Posterior vena cava (tissue), 2 donors: ENCODE data around the gene CFAP410. TPM values are rescaled to one million over a fixed set of nuclear protein-coding genes. Genes with fewer than 3 reads are reported as not detected.
A peak's percentile ranks its signal among the peaks of the same experiment; 100 is the strongest.
"Not testable (repeated sequence)": the region's sequence is repeated elsewhere in the genome, so short reads cannot be mapped to it uniquely, and the experiment has no call there.

ENCODE experiments used
- DNase-seq: peaks from one replicate; pipeline ENCODE4 v3.0.0-alpha.2; 2020; ENCODE audit warnings: low spot score
- intact Hi-C, 2 donors: fragments of 100-400 bp; cut with DNase I; formaldehyde crosslinking; loops; one replicate each; pipeline versions ENCODE4 v1.14.1 to v1.14.2; 2022 to 2023
- total RNA-seq, 2 donors: library from RNA; stranded (reverse); fragmentation: NEBNext Ultra II Directional; extraction: Animal tissue kit (Norgen Biotek cat#: 25700); gene quantifications; one replicate each; pipeline ENCODE4 v1.2.1, GENCODE V29; 2021
- donor health status: DM: yes; HTN: yes; CAD: no.
- donor health status: DM: yes; HTN: yes; CAD: no.

CFAP410 gene
- total RNA-seq, 2 donors from 2014 or later, result 18.1 to 18.8 TPM

DNA sequence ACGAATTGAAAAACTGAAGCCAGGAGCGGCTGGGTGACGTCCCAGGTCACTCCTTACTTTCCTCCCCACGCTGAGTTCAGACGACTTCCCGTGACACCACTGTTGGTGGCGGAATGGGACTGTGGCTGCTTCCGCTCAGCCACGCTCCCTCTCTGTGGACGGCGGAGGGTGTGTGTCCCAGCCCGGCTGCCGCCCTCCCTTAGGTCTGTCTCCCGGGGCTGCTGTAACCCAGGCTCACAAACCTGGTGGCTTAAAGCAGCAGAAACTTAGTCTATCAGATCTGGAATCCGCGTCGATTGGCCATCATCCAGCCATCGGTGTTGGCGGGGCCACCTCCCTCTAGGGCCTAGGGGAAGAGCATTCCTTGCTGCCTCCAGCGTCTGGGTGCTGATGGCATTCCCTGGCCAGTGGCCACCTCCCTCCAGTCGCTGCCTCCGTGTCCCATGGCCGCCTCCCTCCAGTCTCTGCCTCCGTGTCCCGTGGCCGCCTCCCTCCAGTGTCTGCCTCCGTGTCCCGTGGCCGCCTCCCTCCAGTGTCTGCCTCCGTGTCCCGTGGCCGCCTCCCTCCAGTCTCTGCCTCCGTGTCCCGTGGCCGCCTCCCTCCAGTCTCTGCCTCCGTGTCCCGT is 31.7 kb upstream of the CFAP410 start:
- intact Hi-C loops, result no loop called here
- DNase-seq, result peak; percentile 62

DNA sequence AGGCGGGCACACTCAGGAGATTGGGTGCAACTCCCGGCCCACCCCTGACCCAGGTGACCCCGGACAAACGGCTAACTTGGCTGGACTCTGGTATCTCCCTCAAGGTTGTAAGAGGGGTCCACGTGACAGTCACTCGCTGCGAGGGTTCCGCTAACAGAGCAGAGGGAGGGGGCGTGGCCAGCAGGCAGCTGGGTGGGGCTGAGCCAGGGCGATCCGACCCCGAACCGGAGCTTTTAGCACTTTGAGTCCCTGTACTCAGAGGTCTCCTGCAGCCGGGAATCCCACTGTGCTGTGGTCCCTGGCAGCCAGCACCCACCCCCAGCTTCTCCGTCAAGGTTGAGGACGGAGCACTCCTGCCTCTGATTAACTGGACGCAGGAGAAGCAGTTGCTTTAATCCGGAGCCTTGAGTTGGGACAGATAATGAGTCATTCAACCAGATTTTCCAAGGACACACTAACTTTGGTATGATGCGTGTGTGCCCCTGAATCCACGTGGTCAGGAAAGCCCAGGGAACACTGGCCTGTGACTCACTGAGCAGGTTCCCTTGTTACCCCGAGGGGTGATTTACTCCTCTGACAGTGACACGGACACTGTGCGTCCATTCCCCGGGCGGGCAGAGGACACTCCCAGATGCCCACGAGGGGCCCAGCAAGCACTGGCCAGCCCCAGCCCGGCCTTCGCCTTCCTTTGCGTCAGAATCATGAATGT is 31.0 kb upstream of the CFAP410 start:
- intact Hi-C loops, result no loop called here
- peak; percentile 74 for DNase-seq

DNA sequence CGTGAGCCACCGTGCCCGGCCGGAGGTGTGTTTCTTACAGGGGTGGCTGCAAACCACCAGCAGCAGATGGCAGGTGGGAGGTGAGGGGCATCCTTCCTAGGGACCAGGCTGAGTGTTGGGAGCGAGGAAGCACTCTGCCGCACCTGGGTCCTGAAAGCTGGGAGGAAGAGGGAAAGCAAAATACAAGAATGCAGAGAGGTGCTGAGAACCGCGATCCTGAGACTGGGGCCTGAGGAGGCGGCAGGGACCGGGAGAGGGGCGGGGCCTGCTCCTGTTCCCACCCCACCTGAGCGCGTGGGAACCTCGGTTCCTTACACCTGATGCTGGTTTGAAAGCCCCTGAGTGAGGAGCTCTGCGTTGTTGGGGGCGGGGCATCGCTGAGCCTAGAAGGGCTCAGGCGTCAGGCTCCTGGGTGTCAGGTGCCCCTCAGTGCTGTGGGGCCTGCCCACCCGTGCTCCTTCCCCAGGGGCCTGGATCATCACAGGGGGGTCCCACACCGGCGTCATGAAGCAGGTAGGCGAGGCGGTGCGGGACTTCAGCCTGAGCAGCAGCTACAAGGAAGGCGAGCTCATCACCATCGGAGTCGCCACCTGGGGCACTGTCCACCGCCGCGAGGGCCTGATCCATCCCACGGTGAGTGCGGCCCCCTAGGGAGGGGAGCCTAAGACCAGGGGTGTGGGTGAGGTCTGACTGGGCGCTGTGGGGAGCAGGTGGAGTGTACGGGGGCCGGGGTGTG is 29.7 kb upstream of the CFAP410 start:
- DNase-seq, result peak; percentile 68
- intact Hi-C loops, result no loop called here

DNA sequence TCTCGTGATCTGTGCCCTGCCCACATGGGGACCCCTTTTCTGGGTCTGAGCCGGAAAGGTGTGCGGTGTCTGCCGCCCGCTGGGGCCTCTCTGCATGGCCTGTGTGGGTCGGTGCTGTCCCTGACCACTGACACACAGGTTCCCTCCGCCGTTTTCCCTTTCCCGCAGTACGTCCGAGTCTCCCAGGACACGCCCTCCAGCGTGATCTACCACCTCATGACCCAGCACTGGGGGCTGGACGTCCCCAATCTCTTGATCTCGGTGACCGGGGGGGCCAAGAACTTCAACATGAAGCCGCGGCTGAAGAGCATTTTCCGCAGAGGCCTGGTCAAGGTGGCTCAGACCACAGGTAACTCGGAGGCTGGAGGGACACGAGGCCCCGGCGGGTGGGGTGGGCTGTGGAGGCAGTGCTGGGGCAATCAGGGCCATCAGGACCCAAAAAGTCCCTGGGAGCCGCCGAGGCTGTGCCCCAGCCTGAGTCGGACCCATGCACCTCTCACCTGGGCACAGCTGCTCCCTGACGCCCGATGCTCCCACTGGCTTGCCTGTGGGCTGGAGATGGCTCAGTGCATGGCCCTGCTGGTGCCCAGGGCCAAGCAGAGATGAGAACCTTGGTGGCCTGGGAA is 27.5 kb upstream of the CFAP410 start:
- peak; percentile 56 for DNase-seq
- intact Hi-C loops, result no loop called here

- peak; percentile 66 for DNase-seq
Observed at GRCh38 chr21:44365967-44366585, 26.9 kb upstream of the CFAP410 start.

GRCh38 chr21:44365251-44365966 is 26.2 kb upstream of the CFAP410 start:
- DNase-seq, result peak; percentile 68
- intact Hi-C loops, result no loop called here

More at GRCh38 chr21:44365967-44366585, 26.9 kb upstream of the CFAP410 start:
- intact Hi-C loops, result no loop called here

- intact Hi-C loops, result no loop called here
- DNase-seq, result peak; percentile 66
Observed at GRCh38 chr21:44364151-44365053, 25.2 kb upstream of the CFAP410 start.

DNA sequence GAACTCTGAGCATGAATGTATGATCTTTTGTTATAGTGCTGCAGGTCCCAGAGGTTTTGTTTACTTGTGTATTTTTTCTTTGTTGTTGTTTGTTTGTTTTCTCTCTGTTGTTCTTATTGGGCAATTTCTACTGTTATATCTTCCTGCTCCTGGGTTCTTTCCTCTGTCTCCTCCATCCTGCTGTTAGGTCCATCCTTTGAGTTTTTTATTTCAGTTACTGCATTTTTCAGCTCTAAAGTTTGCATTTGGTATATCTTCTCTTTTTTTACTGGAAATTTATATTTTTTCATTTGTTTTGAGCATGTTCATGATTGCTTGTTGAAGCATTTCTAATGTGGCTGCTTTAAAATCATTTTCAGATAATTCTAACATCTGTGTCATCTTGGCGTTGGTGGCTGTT is 24.1 kb upstream of the CFAP410 start:
- intact Hi-C loops, result no loop called here
- DNase-seq, result no peak

- intact Hi-C loops, result not testable (repeated sequence)
Observed at GRCh38 chr21:44361903-44362302, 22.7 kb upstream of the CFAP410 start.

GRCh38 chr21:44360159-44360558 is 21.0 kb upstream of the CFAP410 start:
- intact Hi-C loops, result no loop called here
- peak; percentile 72 for DNase-seq

More at GRCh38 chr21:44361903-44362302, 22.7 kb upstream of the CFAP410 start:
- not testable (repeated sequence) for DNase-seq

DNA sequence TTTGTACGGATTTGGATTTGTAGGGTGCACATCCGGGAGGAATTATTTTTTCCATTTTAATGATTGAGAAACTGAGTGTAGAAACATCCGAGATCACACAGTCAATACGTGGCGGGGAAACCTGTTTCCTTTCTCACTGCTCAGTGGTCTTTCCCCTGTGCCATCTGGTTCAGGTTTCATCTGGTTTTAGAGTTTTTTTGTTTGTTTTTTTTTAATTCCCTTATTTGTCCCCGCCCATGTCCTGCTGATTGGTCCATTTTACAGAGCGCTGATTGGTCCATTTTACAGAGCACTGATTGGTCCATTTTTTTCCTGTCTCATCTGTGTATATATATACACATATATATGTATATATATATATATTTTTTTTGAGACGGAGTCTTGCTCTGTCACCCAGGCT is 20.2 kb upstream of the CFAP410 start:
- intact Hi-C loops, result loop anchor here in 1 of 2 donors (10.0 kb wide), 1 partner anchor 45 kb away; no protein-coding TSS in a partner anchor
- DNase-seq, result no peak

DNA sequence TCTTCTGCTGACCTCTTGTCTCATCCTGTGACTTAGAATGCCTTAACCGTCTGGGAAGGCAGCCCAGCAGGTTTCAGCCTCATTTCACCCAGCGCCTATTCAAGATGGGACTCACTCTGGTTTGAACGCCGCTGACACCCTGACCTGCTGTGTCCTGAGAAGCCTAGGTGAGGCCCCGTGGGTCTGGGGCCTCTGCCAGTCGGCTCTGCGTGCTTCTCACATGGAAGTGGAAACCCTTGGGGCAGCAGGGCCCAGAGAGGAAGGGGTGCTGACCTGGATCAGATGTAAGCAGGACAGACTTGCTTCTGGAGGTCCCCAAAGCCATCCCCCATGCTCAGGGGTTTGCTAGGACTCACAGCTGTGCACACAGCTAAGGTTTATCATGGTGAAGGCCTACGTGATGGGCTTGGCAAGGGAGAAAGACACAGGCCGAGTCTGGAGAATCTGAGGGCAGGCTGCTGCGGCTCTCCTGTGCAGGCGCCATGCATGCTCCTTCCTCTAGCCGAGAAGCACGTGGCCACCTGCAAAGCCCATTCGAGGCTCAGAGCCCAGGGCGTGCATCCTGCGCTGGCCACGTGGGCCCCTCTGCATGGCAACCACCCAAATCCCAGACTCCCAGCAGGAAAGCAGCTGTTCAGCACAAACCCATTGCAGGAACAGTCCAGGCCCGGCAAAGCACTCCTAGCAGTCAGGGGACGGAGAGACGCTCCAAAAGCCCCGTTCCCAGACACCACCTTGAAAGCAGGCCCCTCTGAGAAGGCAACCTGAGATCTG is 18.1 kb upstream of the CFAP410 start:
- intact Hi-C loops, result loop anchor here in 1 of 2 donors (10.0 kb wide), 1 partner anchor 48 kb away; no protein-coding TSS in a partner anchor
- peak; percentile 66 for DNase-seq

DNA sequence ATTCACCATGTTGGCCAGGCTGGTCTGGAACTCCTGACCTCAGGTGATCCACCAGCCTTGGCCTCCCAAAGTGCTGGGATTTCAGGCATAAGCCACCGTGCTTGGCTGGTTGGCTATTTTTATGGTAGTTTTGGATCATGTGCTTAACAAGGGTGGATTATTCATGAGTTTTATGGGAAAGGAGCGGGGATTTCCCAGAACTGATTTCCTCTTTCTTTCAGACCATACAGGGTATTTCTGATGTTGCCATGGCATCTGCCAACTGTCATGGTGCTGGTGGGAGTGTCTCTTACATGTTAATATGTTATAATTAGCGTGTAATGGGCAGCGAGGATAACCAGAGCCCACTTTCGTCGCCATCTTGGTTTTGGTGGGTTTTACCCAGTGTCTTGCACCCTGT is 17.4 kb upstream of the CFAP410 start:
- intact Hi-C loops, result loop anchor here in 1 of 2 donors (10.0 kb wide), 1 partner anchor 48 kb away; no protein-coding TSS in a partner anchor
- DNase-seq, result no peak

DNA sequence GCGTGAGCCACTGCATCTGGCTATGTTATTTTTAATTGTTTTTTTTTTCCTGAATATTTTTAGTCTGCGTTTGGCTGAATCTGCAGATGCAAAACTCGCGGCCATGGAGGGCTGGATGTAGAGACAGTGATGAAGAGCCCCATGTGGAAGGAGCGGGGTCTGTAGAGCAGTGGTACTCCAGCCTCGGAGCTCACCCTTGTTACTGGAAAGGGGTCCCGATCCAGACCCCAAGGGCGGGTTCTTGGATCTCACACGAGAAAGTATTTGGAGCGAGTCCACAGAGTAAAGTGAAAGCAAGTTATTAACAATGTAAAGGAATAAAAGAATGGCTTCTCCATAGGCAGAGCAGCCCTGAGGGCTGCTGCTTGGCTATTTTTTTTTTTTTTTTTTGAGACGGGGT is 17.0 kb upstream of the CFAP410 start:
- intact Hi-C loops, result loop anchor here in 1 of 2 donors (10.0 kb wide), 1 partner anchor 49 kb away; no protein-coding TSS in a partner anchor
- DNase-seq, result no peak

DNA sequence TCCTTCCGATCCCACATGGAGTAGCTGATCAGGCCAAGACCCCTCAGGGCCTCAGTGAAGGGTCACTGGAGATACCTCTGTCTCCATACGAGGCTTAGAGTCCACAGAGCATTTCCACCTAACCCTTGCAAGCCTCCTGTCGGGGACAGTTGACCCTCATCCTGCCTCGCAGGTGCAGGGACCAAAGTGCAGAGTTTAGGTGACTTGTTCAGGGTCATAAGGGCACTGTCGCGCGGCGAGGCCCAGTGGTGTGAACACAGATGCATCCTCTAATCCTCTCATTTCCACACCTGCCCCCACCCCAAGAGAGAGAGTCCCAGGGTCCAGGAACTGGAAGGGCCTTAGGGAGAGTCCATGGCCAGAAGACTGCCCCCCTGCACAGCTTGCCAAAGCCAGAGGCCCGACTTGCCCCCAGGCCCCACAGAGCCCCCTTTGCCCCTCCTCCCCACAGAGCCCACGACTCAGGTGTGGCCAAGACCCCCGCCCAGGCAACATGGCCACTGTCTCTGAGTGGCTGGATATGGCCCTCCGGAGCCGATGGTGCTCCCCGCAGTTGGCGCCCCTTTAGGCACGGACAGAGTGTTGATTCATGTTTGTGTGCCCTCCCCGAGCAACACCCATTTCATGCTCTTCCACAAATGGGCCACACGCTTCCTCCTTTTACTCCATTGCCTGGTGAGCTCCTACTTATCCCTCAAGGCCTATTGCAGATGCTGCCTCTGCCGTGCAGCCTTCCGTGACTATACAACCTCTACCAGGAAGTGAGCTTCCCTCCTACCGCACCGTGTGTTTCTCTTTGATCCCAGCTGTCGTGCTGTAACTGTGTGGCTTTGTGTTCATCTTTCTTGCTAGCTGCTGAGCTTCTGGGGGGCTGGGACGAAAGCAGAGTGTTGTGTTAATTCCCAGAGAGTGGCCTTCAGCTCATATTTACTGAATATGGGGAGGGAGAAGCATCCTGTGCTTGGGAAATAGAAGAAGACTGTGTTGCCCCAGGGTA is 15.9 kb upstream of the CFAP410 start:
- DNase-seq, result peak; percentile 78
- intact Hi-C loops, result loop anchor here in 1 of 2 donors (10.0 kb wide), 1 partner anchor 50 kb away; no protein-coding TSS in a partner anchor
